Lower leg skin (tissue), 4 donors: ENCODE measurements around the gene SETD3. TPM values are rescaled to one million over a fixed set of nuclear protein-coding genes. Genes with fewer than 3 reads are reported as not detected.

Source experiments
- DNase-seq, 2 donors: peaks; one replicate each; pipeline ENCODE4 v3.0.0-alpha.2; 2019; ENCODE audit warnings: low spot score in 2 of 2
- H3K4me3 ChIP-seq: fragments of 200-600 bp; sonication (generic); 2 replicates; pipeline ENCODE4 v1.5.1; 2017; ENCODE audit warnings: mild to moderate bottlenecking, low read depth; ENCODE audit not compliant: poor library complexity, severe bottlenecking
- CTCF ChIP-seq, 3 donors: fragments of 450-650 bp; IDR thresholded peaks; one replicate each; pipeline ENCODE4 v1.5.1; 2016; ENCODE audit warnings: antibody characterized with exemption in 3 of 3, mild to moderate bottlenecking in 3 of 3, moderate library complexity in 2 of 3
- POLR2A ChIP-seq, 2 donors: fragments of 450-650 bp; IDR thresholded peaks; one replicate each; pipeline ENCODE4 v1.6.1; 2016 to 2017; ENCODE audit warnings: antibody characterized with exemption in 2 of 2, mild to moderate bottlenecking in 1 of 2, moderate library complexity in 1 of 2
- WGBS, 2 donors: methylation state at CpG; one replicate each; pipeline ENCODE4 v1.1.5; 2018; 5-methylcytosine and 5-hydroxymethylcytosine counted together
- intact Hi-C: fragments of 100-400 bp; cut with DNase I; formaldehyde crosslinking; loops from one replicate; pipeline ENCODE4 v1.15.0; 2023; ENCODE audit warnings: low total_unique reads
- total RNA-seq, 4 donors: library from RNA; depleted of rRNA; stranded (reverse); fragments of >200 nt; gene quantifications; one replicate each; pipeline ENCODE4 v1.1.0, GENCODE V29; 2016

Gene SETD3
- total RNA-seq, 4 donors from 2014 or later, result 36.8 to 62.5 (median 47.6) TPM

GRCh38 chr14:99363616-99364290, 116.9 kb downstream of the SETD3 start:
- no peak for DNase-seq
- WGBS, 2 donors, result 79 to 85% methylated on average over 16 of the region's 16 CpGs
- no peak overlapping the region for H3K4me3 ChIP-seq
- TF ChIP-seq CTCF (IDR thresholded peaks at IDR 0.05) (no peak), POLR2A (IDR thresholded peaks at IDR 0.05) (no peak)
- intact Hi-C loops, result no loop called here

- DNase-seq, result no peak
- WGBS, 2 donors, result 89 to 96% methylated on average over 12 of the region's 12 CpGs
- no peak overlapping the region for H3K4me3 ChIP-seq
- intact Hi-C loops, result no loop called here
- TF ChIP-seq CTCF (IDR thresholded peaks at IDR 0.05) (no peak), POLR2A (IDR thresholded peaks at IDR 0.05) (no peak)
These were observed 117.6 kb downstream of the SETD3 start for GRCh38 chr14:99363051-99363450.

- WGBS, 2 donors, result 87 to 88% methylated on average over 21 of the region's 21 CpGs
- no peak for DNase-seq
- H3K4me3 ChIP-seq, result no peak overlapping the region
- TF ChIP-seq CTCF (IDR thresholded peaks at IDR 0.05) (no peak), POLR2A (IDR thresholded peaks at IDR 0.05) (no peak)
- intact Hi-C loops, result no loop called here
These were observed 119.0 kb downstream of the SETD3 start for GRCh38 chr14:99361596-99362215.

- intact Hi-C loops, result no loop called here
- no peak for DNase-seq
- no peak overlapping the region for H3K4me3 ChIP-seq
- 93% methylated on average over 21 to 24 of the region's 24 CpGs for WGBS, 2 donors
- TF ChIP-seq POLR2A (IDR thresholded peaks at IDR 0.05), result no peak
- TF ChIP-seq CTCF (IDR thresholded peaks at IDR 0.05), result no peak
These were observed 119.7 kb downstream of the SETD3 start for GRCh38 chr14:99360774-99361595.

- intact Hi-C loops, result no loop called here
- no peak overlapping the region for H3K4me3 ChIP-seq
- TF ChIP-seq POLR2A (IDR thresholded peaks at IDR 0.05), result no peak
- no peak for TF ChIP-seq CTCF (IDR thresholded peaks at IDR 0.05)
- DNase-seq, result no peak
- WGBS, 2 donors, result 88 to 92% methylated on average over 5 of the region's 5 CpGs
These were observed 120.8 kb downstream of the SETD3 start for GRCh38 chr14:99359906-99360305.
